GM19023 (cell line): Measurements from ENCODE around the gene TSC1.
A peak's percentile ranks its signal among the peaks of the same experiment; 100 is the strongest.
"Not testable (repeated sequence)": the region's sequence is repeated elsewhere in the genome, so short reads cannot be mapped to it uniquely, and the experiment has no call there.

Experiments
- ATAC-seq: cut with Tn5 transposase; IDR thresholded peaks from one replicate; pipeline ENCODE4 v1.9.1; 2021; ENCODE audit warnings: mild to moderate bottlenecking, moderate library complexity; ENCODE audit not compliant: unreplicated experiment

TSC1 gene

GRCh38 chr9:132944294-132945185, at the start of gene TSC1:
TSC1 (minus strand) TSS chr9:132944616; CDS start chr9:132928872, 15,744 bp downstream.
- peak; percentile 71 for ATAC-seq

- no peak for ATAC-seq
These were observed 49.1 kb upstream of the TSC1 start for GRCh38 chr9:132993511-132993939.

GRCh38 chr9:132991351-132992300, 47.2 kb upstream of the TSC1 start:
- ATAC-seq = no peak

- ATAC-seq = no peak
These were observed 46.4 kb upstream of the TSC1 start for GRCh38 chr9:132990781-132991180.

- not testable (repeated sequence) for ATAC-seq
These were observed 45.7 kb upstream of the TSC1 start for GRCh38 chr9:132989998-132990557.

GRCh38 chr9:132989414-132989996, 45.1 kb upstream of the TSC1 start:
- ATAC-seq = no peak

- ATAC-seq = no peak
These were observed 44.5 kb upstream of the TSC1 start for GRCh38 chr9:132989014-132989310.

- ATAC-seq = no peak
These were observed 44.0 kb upstream of the TSC1 start for GRCh38 chr9:132988244-132989013.

GRCh38 chr9:132986640-132987620, 42.5 kb upstream of the TSC1 start:
- no peak for ATAC-seq

GRCh38 chr9:132986114-132986513, 41.7 kb upstream of the TSC1 start:
- no peak for ATAC-seq

- no peak for ATAC-seq
These were observed 41.1 kb upstream of the TSC1 start for GRCh38 chr9:132985489-132985888.

GRCh38 chr9:132985071-132985350, 40.6 kb upstream of the TSC1 start:
- no peak for ATAC-seq

- no peak for ATAC-seq
These were observed 40.0 kb upstream of the TSC1 start for GRCh38 chr9:132984202-132985070.

GRCh38 chr9:132983491-132984201, 39.2 kb upstream of the TSC1 start:
- ATAC-seq = no peak

GRCh38 chr9:132982458-132982857, 38.0 kb upstream of the TSC1 start:
- no peak for ATAC-seq

GRCh38 chr9:132980157-132980556, 35.7 kb upstream of the TSC1 start:
- no peak for ATAC-seq

GRCh38 chr9:132978451-132979131, 34.2 kb upstream of the TSC1 start, which contains the start of gene GFI1B:
GFI1B (plus strand) TSS chr9:132978694; CDS start chr9:132986679, 7,985 bp downstream.
- no peak for ATAC-seq
